ENCODE results near the gene MINDY4. TPM values are rescaled to one million over a fixed set of nuclear protein-coding genes. Genes with fewer than 3 reads are reported as not detected.

Gene MINDY4
- total RNA-seq, 1 experiment from 2014 or later, result 1.8 TPM

DNA sequence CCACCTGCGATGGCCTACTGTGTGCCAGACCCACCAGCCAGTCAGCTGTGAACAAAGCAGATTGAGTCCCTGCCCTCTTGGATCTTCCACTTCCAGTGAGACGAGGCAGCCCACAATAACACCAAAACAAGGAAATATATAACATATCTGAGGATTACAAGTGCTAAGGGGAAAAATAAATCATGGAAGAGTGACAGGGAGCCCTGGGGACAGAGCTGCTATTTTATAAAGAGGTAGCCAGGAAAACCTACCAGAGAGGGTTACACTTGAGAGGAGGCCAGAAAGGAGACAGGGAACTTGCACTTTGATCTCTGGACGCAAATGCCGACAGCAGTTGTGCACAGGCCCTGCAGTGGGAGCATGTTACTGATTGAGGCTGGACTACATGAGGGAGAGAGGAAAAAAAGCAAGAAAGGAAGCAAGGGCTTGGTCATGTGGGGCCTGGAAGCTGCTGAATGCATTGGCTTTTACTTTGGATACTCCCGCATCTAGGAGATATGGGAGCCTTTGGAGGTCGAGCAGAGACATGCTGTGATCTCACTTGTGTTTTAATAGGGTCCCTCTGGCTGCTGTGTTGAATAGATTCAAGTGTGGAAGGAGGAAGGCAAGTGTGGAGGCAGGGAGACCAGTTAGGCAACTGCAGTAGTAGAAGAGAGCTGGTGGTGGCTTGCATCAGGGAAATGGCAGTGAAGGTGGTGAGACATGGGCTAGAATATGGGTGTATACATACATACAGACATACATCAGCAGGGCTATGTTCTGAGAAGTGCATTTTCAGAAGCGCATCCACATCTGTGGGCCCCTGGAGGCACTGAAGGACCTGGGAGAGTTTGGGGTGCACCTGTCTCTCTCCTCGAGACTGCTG, 26.2 kb downstream of the MINDY4 start:
- ATAC-seq (no peak), DNase-seq (ENCODE audit: low spot score) (no peak)
- POLR2A ChIA-PET, result no interaction called here
- Mint-ChIP-seq H3K27ac (no peak overlapping the region), H3K27me3 (ENCODE audit: low read depth) (no peaks in the 10 kb centered on the region), H3K4me1 (no peaks in the 10 kb centered on the region), H3K36me3 (no peaks in the 10 kb centered on the region), H3K9me3 (no peaks in the 10 kb centered on the region), H3K4me3 (no peak overlapping the region)
- CTCF ChIA-PET, result interaction anchor here (1.0 to 3.1 kb wide), 4 partner anchors 111 to 325 kb away, joined by 3 to 14 read pairs (median 7); no protein-coding TSS in a partner anchor
- TF ChIP-seq TEAD1 (CRISPR knock-in tag; IDR thresholded peaks at IDR 0.05), result no peak
- no peak for TF ChIP-seq ETV6 (CRISPR knock-in tag; IDR thresholded peaks at IDR 0.05)
- TF ChIP-seq, protein P1, sequence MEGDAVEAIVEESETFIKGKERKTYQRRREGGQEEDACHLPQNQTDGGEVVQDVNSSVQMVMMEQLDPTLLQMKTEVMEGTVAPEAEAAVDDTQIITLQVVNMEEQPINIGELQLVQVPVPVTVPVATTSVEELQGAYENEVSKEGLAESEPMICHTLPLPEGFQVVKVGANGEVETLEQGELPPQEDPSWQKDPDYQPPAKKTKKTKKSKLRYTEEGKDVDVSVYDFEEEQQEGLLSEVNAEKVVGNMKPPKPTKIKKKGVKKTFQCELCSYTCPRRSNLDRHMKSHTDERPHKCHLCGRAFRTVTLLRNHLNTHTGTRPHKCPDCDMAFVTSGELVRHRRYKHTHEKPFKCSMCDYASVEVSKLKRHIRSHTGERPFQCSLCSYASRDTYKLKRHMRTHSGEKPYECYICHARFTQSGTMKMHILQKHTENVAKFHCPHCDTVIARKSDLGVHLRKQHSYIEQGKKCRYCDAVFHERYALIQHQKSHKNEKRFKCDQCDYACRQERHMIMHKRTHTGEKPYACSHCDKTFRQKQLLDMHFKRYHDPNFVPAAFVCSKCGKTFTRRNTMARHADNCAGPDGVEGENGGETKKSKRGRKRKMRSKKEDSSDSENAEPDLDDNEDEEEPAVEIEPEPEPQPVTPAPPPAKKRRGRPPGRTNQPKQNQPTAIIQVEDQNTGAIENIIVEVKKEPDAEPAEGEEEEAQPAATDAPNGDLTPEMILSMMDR (IDR thresholded peaks at IDR 0.05), result no peak
- TF ChIP-seq FOXK1 (CRISPR knock-in tag; IDR thresholded peaks at IDR 0.05), result no peak
- TF ChIP-seq CREM (CRISPR knock-in tag; IDR thresholded peaks at IDR 0.05), result no peak
- no peak for TF ChIP-seq ZNF138 (CRISPR knock-in tag; conservative IDR thresholded peaks at IDR 0.05)
- TF ChIP-seq SP1 (CRISPR knock-in tag; conservative IDR thresholded peaks at IDR 0.05), result no peak
- no peak for TF ChIP-seq OVOL2 (CRISPR knock-in tag; IDR thresholded peaks at IDR 0.05; ENCODE audit: borderline replicate concordance)
- TF ChIP-seq, protein P2, sequence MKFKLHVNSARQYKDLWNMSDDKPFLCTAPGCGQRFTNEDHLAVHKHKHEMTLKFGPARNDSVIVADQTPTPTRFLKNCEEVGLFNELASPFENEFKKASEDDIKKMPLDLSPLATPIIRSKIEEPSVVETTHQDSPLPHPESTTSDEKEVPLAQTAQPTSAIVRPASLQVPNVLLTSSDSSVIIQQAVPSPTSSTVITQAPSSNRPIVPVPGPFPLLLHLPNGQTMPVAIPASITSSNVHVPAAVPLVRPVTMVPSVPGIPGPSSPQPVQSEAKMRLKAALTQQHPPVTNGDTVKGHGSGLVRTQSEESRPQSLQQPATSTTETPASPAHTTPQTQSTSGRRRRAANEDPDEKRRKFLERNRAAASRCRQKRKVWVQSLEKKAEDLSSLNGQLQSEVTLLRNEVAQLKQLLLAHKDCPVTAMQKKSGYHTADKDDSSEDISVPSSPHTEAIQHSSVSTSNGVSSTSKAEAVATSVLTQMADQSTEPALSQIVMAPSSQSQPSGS (CRISPR knock-in tag; IDR thresholded peaks at IDR 0.05; ENCODE audit: borderline replicate concordance, low read depth), result no peak
- no peak for TF ChIP-seq GTF2I (CRISPR knock-in tag; conservative IDR thresholded peaks at IDR 0.05)
- TF ChIP-seq MXD4 (CRISPR knock-in tag; IDR thresholded peaks at IDR 0.05; ENCODE audit: borderline replicate concordance), result no peak
- no peak for TF ChIP-seq ZNF263 (CRISPR knock-in tag; IDR thresholded peaks at IDR 0.05; ENCODE audit: low read depth)
- TF ChIP-seq RORB (CRISPR knock-in tag; IDR thresholded peaks at IDR 0.05), result no peak
- no peak for TF ChIP-seq IRF2 (CRISPR knock-in tag; IDR thresholded peaks at IDR 0.05; ENCODE audit: borderline replicate concordance, low read depth)
- TF ChIP-seq HMGA2 (CRISPR knock-in tag; IDR thresholded peaks at IDR 0.05), result no peak
- TF ChIP-seq CBFB (CRISPR knock-in tag; IDR thresholded peaks at IDR 0.05; ENCODE audit: low read depth), result no peak
- TF ChIP-seq, protein P3, sequence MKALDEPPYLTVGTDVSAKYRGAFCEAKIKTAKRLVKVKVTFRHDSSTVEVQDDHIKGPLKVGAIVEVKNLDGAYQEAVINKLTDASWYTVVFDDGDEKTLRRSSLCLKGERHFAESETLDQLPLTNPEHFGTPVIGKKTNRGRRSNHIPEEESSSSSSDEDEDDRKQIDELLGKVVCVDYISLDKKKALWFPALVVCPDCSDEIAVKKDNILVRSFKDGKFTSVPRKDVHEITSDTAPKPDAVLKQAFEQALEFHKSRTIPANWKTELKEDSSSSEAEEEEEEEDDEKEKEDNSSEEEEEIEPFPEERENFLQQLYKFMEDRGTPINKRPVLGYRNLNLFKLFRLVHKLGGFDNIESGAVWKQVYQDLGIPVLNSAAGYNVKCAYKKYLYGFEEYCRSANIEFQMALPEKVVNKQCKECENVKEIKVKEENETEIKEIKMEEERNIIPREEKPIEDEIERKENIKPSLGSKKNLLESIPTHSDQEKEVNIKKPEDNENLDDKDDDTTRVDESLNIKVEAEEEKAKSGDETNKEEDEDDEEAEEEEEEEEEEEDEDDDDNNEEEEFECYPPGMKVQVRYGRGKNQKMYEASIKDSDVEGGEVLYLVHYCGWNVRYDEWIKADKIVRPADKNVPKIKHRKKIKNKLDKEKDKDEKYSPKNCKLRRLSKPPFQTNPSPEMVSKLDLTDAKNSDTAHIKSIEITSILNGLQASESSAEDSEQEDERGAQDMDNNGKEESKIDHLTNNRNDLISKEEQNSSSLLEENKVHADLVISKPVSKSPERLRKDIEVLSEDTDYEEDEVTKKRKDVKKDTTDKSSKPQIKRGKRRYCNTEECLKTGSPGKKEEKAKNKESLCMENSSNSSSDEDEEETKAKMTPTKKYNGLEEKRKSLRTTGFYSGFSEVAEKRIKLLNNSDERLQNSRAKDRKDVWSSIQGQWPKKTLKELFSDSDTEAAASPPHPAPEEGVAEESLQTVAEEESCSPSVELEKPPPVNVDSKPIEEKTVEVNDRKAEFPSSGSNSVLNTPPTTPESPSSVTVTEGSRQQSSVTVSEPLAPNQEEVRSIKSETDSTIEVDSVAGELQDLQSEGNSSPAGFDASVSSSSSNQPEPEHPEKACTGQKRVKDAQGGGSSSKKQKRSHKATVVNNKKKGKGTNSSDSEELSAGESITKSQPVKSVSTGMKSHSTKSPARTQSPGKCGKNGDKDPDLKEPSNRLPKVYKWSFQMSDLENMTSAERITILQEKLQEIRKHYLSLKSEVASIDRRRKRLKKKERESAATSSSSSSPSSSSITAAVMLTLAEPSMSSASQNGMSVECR (CRISPR knock-in tag; IDR thresholded peaks at IDR 0.05; ENCODE audit: borderline replicate concordance), result no peak
- no peak for TF ChIP-seq CREB1 (CRISPR knock-in tag; IDR thresholded peaks at IDR 0.05)
- TF ChIP-seq, protein P4, sequence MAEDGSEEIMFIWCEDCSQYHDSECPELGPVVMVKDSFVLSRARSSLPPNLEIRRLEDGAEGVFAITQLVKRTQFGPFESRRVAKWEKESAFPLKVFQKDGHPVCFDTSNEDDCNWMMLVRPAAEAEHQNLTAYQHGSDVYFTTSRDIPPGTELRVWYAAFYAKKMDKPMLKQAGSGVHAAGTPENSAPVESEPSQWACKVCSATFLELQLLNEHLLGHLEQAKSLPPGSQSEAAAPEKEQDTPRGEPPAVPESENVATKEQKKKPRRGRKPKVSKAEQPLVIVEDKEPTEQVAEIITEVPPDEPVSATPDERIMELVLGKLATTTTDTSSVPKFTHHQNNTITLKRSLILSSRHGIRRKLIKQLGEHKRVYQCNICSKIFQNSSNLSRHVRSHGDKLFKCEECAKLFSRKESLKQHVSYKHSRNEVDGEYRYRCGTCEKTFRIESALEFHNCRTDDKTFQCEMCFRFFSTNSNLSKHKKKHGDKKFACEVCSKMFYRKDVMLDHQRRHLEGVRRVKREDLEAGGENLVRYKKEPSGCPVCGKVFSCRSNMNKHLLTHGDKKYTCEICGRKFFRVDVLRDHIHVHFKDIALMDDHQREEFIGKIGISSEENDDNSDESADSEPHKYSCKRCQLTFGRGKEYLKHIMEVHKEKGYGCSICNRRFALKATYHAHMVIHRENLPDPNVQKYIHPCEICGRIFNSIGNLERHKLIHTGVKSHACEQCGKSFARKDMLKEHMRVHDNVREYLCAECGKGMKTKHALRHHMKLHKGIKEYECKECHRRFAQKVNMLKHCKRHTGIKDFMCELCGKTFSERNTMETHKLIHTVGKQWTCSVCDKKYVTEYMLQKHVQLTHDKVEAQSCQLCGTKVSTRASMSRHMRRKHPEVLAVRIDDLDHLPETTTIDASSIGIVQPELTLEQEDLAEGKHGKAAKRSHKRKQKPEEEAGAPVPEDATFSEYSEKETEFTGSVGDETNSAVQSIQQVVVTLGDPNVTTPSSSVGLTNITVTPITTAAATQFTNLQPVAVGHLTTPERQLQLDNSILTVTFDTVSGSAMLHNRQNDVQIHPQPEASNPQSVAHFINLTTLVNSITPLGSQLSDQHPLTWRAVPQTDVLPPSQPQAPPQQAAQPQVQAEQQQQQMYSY (CRISPR knock-in tag; IDR thresholded peaks at IDR 0.05), result no peak

Data from WTC11 (cell line).